HG02938 (cell line): ENCODE data around the gene MZT2A.
A peak's percentile ranks its signal among the peaks of the same experiment; 100 is the strongest.
"Not testable (repeated sequence)": the region's sequence is repeated elsewhere in the genome, so short reads cannot be mapped to it uniquely, and the experiment has no call there.

Experiments
- ATAC-seq: cut with Tn5 transposase; IDR thresholded peaks from one replicate; pipeline ENCODE4 v1.9.1; 2021; ENCODE audit warnings: mild to moderate bottlenecking, moderate library complexity; ENCODE audit not compliant: unreplicated experiment

The MZT2A gene

DNA sequence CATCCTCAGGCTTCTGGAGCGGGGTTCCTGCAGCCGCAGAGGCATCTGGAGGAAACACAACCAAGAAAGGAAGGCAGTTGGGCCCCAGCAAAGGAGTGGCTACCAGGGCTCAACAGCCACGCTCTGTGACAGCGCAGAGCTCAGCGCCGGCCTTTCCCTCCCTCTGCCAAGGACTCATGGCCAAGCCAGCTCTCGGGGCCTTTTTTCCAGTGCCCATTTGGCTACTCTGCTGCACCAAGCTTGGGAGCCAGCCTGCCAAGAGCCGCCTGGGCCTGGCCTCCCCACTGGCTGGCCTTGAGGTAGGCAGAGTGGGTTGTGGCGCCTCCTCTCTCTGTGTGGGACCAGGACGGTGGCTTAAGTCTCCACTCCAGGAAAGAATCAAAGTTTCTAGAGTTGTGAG is 28.3 kb upstream of the MZT2A start:
- no peak for ATAC-seq

DNA sequence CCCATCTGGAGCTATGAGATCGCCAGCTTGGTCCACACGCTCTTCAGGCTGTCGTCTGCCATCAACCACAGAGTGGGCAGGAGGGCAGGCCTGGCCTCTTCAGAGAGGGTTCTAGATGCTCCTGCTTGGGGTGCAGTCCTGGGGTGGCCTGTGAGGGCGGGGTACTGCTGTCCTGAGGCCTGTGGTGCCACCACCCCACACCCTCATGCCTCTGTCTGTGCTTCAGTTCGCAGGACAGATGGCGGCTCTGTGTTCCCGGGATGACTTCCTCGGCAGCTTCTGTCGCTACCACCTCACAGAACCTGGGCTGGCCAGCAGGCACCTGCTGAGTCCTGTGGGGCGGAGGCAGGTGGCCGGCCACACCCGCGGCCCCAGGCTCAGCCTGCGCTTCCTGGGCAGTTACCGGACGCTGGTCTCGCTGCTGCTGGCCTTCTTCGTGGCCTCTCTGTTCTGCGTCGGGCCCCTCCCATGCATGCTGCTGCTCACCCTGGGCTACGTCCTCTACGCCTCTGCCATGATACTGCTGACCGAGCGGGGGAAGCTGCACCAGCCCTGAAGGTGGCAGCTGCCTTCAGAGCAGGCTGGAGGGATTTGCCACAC is 27.8 kb upstream of the MZT2A start:
- ATAC-seq = not testable (repeated sequence)

DNA sequence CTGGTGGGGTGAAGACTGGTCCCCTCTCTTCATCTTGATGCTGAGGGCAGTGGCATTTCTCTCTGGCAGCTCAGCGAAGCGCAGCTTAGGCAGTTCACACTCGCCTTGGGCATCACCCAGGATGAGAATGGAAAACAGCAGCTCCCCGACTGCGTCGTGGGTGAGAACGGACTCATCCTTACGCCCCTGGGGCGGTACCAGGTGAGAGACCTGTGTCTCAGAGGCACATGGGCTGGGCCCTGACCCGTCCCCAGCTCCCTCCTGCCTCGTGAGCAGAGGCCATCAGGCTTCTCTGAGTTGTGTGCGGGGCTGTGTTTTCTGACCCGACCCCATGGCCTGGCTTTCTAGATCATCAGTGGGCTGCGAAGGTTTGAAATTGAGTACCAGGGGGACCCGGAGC is 27.3 kb upstream of the MZT2A start:
- no peak for ATAC-seq

DNA sequence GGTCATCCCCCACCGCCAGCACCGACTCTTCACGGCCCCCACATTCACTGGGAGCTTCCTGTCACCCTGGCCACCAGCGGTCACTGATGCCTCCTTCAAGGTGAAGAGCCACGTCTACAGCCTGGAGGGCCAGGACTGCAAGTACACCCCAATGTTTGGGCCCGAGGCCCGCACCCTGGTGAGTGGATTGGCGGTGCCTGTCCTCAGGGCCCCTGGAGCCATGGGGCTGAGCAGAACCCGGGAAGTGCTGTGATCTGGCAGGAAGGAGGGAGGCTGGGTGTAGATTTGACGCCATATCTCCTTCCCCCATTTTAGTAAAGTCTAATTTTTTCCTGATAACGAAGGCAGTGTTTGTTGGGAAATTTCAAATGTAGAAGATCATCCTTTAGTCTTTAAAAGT is 26.3 kb upstream of the MZT2A start:
- ATAC-seq = not testable (repeated sequence)

DNA sequence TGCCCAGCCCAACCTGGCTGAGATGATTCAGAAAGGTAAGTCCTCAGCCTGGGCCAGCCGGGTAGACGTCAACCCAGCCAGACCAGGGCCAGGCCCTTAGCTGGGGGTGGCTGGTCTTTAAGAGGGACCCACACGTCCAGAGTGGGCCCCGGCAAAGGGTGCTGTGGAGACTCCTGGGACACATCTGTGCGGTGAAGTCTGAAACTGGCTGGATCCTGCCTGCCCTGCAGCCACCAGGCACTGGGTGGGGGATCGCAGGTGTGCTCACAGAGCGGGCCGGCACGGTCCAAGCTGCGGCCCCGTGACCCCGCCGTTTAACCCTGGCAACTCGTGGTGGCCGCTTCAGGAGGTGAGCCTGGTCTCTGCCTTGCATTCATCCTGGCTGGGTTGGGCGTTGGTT is 25.7 kb upstream of the MZT2A start:
- not testable (repeated sequence) for ATAC-seq

DNA sequence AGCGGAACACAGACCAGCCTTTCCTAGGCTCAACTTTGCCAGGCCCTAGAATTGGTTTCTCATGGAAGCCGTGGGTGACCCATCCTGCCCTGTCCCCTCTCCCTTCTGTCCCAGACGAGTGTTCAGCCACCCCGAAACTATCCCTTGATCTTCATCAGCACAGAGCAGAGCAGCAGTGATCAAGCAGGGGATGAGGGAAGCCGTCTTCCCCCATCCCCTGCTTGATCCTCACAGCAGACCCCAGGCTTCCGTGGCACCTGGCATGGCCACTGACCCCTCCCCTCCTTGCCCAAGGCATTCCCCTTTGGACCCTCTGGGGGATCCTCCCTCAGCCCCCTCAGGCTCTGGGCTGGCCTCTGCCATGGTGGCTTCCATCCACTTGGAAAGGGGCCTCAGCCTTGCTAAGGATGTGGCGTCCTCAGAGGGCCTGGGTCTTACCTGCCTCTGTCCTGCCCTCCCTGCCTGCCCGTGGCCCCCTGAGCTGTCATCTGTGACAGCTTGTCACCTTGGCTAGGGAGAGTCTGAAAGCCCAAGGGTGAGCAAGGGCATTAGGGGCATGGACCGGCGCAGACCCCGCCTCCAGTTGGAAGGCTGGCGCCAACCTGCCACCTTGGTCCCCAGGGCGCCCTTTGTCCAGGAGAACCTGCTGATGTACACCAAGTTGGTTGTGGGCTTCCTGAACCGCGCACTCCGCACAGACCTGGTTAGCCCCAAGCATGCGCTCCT is 25.1 kb upstream of the MZT2A start:
- no peak for ATAC-seq

DNA sequence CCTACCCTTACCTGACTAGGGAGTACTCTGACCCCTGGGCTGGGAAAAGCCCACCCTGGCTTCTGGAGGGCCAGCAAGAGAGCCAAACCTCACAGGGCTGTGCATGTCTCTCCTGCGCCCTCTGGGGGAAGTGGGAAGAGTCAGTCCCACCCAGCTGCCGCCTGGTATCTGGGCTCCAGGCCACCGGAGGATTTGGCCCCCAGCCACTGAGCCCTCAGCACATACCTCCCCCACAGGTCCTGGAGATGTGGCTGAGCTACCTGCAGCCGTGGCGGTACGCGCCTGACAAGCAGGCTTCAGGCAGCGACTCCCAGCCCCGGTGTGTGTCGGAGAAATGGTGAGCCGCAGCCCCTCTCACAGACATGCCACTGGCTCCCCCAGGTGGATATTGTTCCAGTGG is 24.4 kb upstream of the MZT2A start:
- ATAC-seq = not testable (repeated sequence)

DNA sequence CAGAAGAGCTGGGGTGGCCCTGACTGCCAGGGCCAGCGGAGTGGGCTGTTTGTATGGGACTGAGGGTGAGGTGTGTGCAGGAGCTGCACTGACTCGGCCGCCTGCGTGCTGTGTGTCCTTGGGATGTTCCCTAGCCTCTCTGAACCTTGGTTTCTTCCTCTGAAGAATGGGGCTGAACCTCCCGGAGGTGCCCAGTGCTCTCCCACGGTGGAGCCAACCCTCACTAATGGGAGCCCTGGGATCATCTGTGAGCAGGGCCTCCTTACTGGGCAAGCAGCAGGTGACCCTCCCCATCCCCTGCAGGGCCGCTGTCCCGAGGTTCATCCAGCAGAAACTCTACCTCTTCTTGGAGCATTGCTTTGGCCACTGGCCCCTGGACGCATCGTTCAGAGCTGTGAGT is 23.8 kb upstream of the MZT2A start:
- no peak for ATAC-seq

DNA sequence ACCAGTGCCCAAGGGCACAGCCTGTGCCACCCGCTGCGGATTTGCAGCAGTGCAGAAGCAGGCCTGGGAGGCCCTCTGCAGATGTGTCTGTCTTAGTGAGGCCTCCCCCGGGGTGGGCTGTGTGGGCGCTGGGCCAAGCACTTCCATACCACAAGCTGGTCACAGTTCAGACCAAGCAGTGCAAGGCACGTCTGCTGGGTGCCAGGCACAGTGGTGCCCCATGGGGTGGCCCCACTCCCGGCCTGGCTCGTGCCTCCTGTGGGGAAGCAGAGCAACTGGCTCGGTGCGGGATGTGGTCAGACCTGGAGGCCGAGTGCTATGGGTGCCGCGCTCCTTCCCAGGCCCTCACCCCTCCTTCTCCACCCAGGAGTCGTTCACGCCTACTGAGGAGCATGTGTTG is 23.0 kb upstream of the MZT2A start:
- not testable (repeated sequence) for ATAC-seq

DNA sequence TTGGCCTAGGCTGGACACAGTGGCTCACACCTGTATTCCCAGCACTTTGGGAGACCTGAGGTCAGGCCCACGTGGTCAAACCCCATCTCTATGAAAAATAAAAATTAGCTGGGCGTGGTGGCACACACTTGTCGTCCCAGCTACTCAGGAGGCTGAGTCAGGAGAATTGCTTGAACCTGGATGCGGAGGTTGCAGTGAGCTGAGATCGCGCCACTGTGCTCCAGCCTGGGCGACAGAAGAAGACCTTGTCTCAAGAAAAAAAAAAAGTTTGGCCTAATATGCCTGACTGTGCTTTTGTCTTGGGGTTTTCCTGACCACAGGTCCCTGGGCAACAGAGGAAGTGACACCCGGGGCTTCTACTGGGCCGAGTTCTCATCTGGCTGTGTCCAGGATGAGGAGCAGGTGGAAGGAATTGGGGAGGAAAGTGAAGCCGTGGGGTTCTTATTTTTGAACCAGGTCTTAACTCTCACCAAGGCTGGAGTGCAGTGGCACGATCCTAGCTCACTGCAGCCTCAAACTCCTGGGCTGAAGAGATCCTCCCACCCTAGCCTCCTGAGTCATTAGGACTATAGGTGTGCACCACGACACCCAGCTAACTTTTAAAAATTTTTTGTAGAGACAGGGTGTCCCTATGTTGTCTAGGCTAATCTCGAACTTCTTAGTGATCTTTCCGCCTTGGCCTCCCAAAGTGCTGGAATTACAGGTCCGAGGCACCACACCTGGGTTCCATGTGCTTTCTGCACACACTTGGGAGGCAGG is 22.4 kb upstream of the MZT2A start:
- ATAC-seq = peak; percentile 81

DNA sequence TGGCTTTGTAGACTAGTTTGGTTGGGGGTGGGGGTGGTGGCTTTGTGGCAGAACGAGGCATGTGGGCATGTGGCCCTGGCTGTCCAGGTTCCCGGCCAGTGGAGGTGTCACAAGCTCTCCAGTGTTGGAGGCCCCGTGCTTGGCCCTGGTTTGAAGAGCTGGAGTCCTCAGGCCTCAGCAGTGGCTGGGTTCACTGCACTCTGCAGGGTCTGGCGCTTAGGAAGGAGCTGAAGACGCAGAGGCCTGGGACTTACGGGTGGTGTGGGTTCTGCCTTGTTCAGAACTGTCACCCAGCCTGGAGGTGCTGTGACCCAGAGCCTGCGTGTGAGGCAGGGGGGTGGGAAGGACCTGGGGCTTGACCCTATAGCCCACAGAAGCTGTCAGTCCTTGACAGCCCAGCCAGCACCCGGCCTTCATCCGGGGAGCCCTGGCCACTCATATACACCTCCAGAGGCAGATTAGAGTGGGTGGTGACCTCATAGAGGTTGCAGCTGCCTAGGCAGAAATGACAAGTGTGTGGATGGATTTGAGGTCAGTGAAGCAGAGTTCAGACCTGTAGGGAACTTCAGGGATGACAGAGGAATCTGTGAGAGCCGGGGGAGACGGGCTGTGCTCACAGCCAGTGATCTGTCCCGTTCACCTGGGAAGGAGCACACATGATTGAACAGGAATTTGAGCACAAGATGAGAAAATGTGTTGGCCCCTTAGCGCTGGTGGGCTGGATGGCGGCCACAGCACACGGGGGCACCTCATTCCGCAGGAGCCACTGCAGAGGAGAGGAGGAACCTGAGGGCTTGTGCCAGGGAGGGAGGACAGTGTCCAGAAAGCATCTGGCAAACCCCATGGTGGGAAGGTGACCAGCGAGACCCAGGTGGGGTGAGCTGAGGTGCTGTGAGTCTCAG is 20.0 kb upstream of the MZT2A start:
- not testable (repeated sequence) for ATAC-seq

DNA sequence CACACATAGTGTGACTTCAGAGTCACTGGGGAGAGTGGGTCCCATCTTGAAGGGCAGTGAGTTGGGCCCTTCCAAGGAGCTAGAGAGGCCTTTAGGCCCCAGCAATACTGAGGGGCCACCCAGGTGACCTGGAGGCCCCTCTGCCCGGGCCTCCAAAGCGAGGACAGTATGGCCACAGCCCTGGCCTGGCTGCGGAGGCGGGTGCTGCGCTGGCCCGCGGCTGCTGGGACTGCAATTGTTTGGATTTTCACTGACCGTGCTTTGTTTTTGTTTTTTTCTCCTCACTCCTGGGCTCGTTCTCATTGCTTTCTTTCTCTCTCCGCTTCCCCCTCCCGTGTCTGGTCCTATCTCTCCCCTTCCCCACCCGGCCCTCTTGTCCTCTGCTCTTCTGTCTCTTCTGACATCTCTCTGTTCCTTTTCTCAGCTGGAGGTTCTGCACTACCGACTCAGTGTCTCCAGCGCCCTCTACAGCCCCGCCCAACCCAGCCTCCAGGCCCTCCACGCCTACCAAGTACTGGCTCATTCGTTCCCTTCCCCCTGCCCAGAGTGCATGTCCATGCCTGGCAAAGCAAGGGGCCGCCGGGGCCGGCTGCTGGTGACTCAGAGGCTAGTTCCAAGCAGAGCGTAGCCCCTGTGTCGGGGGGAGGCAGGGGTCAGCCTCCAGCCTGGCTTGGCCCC is 19.2 kb upstream of the MZT2A start:
- ATAC-seq = not testable (repeated sequence)

DNA sequence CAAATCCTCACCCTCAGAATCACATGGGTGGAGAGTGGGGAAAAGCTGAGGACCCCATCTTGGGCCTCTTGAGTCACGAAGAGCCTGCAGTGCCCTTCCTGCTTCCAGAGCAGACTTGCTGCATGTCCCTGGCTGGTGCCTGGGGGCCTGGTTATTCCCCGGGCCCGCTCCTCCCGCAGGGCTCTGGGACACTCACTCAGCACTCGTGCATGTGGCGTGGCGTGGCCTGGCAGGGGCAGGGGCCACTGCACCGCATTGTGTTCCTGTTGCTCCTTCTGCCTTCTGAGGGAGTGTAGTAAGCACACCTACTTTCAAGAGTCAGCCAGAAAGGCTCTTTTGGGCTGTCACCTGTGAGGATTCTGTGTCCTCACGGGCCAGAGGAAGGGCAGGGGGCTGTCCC is 17.4 kb upstream of the MZT2A start:
- no peak for ATAC-seq

DNA sequence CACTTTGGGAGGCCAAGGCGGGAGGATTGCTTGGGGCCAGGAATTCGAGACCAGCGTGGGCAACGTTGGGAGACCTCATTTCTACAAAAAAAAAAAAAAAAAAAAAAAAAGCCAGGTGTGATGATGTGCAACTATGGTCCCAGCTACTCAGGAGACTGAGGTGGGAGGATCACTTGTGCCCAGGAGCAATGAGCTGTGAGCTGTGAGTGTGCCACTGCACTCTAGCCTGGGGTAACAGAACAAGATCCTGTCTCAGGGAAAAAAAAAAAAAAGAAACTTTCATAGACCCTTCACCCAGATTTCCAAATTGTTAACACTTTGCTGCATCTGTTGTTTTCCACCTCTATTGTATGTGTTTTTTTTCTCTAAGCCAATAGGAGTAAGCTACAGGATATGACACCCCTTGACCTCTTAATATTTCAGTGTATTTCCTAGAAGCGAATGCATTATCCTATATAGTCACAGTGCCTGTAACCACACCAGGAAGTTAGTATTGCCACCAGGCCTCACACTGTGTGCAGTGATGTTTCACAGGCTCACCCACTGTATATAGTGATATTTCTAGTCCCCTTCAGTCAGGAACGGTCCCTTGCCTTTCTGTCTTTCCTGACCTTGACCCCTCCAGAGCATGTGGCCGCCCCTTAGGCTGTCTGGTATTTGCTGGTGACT is 12.0 kb upstream of the MZT2A start:
- not testable (repeated sequence) for ATAC-seq

DNA sequence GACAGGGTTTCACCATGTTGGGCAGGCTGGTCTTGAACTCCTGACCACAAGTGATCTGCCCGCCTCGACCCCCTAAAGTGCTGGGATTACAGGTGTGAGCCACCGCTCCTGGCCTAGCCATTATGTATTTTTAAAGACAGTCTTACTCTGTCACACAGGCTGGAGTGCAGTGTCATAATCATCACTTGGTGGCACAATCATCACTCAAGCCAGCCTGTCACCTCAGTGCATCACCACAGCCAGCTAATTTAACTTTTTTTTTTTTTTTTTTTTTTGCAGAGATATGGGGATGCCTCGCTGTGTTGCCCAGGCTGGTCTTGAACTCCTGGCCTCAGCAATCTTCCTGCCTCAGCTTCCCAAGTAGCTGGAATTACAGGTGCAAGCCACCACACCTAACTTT is 11.4 kb upstream of the MZT2A start:
- not testable (repeated sequence) for ATAC-seq

DNA sequence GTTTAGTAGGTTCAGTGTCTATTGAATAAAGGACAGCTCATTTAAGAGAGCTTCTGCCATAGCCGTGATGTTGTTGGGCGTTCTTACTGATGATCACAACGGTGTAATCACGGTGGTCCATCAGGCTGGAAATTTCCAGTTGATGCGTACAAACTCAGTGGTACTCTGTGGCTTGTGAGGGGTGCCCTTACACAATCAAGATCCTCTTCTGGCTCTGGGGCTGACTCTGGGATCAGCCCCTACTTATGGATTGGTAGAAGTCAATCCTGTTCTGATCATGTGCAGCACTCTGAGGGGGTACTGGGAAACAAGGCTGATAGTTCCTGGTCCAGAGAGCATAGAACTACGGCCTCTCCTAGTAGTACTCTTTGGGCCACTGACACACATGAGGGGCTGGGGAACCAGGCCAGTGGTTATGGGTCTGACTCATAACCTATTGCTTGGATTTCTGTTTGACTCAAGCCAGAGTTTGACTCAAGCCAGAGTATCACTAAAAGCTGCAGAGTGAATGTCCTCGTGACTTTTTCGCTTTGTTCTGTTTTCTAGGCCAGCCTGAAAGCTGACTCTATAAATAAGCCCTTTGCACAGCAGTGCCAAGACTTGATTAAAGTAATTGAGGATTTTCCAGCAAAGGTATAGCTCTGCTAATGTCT is 6.2 kb upstream of the MZT2A start:
- ATAC-seq = peak; percentile 90

DNA sequence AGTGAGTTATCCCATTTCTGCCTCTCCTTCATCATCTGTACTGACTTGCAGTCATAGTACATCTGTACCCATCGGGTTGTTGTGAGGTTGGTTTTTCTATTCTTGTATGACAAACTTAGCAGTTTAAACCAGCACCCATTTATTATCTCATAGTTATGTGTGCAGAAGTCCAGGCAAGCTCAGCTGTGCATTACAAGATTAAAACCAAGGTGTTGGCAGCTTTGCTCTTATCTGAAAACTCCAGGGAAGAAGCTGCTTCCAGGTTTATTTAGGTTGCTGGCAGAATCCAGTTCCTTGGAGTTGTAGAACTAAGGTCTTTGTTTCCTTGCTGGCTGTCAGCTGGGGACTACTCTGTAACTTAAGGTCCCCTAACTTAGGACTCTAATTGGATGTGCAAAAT is 3.3 kb upstream of the MZT2A start:
- ATAC-seq = not testable (repeated sequence)

DNA sequence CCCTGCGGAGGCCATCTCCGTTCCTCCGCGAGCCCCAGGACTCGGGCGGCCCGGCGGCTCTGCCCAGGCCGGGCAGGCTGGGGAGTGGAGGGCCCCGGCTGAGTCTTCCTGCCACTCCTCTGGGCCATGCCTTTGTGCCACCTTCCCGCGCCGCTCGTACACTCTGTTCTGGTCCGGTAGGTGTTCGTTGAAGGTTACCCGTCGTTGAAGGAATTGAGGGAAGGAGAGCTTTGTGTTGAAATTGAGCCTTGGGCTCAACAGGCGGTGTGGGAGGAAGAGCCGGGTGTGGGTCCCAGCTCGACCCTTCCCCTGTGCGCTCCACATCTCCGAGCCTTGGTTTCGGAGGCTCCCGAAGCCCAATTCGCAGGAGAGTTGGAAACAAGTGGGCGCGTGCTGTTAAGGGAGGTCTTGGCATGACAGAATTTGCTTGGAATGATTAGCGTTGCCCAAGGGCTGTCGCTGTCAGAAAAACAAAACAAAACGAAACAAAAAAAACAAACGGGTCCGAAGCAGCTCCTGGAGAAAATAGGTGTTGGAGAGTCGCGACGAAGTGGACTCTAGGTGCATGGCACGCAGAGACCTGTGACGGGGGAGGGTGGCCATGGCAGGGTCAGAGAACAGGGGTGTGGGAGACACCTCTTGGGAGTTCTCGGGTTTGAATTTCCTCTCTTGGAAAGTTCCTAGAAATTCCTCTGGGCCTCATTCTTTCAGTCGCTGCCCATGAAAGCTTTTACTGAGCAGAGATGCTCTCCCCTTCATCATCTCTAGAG is 1.2 kb upstream of the MZT2A start:
- peak; percentile 14 for ATAC-seq
